TTC549 (cell line): ENCODE measurements around the gene RC3H1.
"Not testable (repeated sequence)": the region's sequence is repeated elsewhere in the genome, so short reads cannot be mapped to it uniquely, and the experiment has no call there.

ENCODE experiments used
- FAIRE-seq: peaks from 2 replicates; lab custom pipeline; 2012; peaks lifted over from hg19 to GRCh38; lab: Jason Lieb, UNC

The RC3H1 gene, protein sequence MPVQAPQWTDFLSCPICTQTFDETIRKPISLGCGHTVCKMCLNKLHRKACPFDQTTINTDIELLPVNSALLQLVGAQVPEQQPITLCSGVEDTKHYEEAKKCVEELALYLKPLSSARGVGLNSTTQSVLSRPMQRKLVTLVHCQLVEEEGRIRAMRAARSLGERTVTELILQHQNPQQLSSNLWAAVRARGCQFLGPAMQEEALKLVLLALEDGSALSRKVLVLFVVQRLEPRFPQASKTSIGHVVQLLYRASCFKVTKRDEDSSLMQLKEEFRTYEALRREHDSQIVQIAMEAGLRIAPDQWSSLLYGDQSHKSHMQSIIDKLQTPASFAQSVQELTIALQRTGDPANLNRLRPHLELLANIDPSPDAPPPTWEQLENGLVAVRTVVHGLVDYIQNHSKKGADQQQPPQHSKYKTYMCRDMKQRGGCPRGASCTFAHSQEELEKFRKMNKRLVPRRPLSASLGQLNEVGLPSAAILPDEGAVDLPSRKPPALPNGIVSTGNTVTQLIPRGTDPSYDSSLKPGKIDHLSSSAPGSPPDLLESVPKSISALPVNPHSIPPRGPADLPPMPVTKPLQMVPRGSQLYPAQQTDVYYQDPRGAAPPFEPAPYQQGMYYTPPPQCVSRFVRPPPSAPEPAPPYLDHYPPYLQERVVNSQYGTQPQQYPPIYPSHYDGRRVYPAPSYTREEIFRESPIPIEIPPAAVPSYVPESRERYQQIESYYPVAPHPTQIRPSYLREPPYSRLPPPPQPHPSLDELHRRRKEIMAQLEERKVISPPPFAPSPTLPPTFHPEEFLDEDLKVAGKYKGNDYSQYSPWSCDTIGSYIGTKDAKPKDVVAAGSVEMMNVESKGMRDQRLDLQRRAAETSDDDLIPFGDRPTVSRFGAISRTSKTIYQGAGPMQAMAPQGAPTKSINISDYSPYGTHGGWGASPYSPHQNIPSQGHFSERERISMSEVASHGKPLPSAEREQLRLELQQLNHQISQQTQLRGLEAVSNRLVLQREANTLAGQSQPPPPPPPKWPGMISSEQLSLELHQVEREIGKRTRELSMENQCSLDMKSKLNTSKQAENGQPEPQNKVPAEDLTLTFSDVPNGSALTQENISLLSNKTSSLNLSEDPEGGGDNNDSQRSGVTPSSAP

DNA sequence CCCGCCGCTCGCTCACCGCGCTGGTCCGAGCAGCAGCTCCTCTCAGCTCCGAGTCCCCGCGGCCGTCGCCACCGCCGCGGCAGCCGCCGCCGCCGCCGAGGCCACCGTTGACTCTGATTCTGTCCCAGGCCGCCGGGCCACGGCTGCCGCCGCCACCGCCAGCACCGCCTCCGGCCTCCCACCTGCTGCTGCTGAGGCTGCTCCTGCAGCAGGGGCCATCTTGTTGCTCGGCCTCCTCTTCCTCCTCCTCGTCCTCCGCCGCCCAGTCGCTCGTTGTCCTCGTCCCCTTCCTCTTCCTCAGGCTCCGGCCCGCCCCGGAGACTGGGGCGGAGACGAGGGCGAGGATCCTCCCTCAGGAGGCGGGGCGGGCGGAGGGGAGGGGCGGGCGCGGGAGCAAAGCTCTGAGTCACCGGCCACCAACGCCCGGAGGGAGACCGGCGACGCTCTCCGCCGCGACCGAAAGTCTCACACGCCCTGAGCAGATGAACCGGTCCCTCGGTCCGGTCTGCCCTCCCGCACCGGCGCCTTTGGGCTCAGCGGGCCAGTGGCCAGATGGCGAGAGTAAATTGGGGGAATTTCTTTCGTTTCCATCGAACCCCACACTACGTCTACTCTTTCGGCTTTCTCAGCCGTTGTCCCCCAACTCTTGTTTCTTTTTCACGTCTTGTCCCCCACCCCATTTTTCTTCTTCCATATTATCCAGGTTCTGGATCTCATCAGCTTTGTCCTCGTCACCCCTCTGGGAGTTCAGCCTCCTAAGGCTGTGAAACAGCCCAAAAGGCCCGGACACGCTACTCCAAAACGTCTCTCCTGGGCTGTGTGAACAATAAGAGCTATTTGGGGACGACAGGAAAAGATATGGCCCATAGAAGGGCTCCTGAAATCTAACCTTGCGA lies at the start of gene RC3H1:
Gene RC3H1 (minus strand): TSS at position 278 of the 896 bp plus-strand sequence. CDS start 29,372 bp downstream, outside the sequence.
- peak; percentile 47 for FAIRE-seq

DNA sequence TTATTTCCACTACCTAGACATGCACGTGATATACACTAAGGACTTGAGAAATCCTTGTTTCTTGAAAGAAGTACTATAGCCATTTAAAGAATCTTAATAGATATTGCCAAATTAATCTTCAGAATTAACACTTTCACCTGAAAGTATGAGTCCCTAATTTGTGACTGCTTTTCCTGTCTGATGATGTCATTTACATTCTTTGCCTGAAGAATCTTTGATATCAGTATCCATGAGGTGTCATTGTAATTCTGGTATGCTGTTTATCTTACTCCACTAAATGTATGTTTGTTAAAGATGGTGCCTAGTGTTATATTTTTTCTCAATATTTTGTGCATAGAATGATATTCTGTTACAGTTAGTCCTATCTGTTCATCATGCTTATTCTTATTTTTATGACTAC lies 48.5 kb upstream of the RC3H1 start:
- peak; percentile 53 for FAIRE-seq

DNA sequence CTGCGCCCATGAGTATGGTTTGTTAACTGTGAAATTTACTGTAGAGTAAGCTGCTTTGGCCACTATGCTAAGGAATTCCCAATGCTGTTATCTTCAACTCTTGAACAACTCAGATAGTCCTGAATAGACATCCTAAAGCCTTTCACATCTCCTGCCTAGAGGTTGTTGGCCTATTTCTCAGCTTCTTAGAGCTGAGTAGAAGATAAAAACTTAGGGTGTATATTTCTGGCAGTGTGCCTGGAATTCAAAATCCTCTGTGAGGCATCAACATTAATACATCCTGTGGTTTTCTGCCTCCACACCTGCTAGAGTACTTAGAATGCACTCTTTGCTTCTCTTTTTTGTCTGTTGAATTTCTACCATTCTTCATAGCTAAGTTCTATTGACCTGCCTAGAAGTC lies 45.8 kb upstream of the RC3H1 start:
- no peak for FAIRE-seq

DNA sequence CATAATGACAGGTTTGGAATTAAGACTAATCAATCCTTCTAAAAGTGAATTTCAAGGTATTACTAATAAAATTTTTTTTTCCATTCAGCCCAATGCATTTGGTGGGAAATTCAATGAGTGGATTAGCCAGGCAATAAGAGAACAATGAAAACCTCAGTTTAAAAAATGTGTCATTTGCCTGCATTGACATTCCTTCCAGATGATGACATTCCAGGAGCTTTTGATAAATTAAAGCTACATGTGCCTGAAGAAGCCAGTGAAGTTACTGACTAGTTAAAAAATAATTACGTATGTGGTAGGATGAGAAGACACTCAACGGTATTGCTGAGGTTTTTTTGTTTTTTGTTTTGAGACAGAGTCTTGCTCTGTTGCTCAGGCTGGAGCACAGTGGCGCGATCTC lies 37.9 kb upstream of the RC3H1 start:
- FAIRE-seq: no peak

DNA sequence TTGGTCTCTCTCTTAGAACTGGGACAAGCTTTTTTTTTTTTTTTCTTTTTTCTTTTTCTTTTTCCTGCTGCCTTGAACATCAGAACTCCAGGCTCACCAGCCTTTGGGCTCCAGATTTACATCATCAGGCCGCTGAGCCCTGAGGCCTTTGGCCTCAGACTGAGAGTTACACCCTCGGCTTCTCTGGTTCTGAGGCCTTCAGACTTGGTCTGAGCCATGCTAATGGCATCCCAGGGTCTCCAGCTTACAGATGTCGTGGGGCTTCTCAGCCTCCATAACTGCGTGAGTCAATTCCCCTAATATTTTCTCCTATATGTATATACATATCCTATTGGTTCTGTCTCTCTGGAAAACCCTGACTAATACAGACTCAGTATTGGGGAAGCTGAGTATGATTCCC lies 36.5 kb upstream of the RC3H1 start:
- no peak for FAIRE-seq

DNA sequence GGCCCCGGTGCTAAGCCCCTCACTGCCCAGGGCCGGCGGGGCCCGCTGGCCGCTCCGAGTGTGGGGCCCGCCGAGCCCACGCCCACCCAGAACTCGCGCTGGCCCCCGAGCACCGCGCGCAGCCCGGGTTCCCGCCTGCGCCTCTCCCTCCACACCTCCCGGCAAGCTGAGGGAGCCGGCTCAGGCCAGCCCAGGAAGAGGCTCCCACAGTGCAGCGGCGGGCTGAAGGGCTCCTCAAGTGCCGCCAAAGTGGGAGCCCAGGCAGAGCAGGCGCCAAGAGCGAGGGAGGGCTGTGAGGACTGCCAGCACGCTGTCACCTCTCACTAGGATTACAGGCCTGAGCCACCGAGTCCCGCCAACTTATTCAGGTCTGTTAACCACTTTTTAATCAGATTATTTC lies 34.5 kb upstream of the RC3H1 start:
- FAIRE-seq: not testable (repeated sequence)

DNA sequence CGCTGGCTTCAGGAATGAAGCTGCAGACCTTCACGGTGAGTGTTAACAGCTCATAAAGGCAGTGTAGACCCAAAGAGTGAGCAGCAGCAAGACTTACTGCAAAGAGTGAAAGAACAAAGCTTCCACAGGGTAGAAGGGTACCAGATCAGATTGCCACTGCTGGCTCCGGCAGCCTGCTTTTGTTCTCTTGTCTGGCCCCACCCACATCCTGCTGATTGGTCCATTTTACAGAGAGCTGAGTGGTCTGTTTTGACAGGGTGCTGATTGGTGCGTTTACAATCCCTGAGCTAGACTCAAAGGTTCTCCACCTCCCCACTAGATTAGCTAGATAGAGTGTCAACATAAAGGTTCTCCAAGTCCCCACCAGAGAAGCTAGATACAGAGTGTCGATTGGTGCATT lies 33.6 kb upstream of the RC3H1 start:
- FAIRE-seq: not testable (repeated sequence)

DNA sequence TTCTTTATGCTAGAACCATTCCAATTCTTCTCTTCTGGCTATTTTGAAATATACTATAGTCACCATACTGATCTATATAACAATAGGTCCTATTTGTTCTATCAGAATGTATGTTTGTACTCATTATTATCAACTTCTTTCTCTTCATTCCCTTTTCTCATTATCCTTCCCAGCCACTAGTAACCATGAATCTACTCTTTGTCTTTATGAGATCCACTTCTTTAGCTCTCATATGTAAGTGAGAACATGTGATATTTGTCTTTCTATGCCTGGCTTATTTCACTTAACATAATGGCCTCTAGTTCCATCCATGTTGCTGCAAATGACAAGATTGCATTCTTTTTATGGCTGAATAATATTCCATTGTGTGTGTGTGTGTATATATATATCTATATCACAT lies 31.7 kb upstream of the RC3H1 start:
- FAIRE-seq: peak; percentile 65

DNA sequence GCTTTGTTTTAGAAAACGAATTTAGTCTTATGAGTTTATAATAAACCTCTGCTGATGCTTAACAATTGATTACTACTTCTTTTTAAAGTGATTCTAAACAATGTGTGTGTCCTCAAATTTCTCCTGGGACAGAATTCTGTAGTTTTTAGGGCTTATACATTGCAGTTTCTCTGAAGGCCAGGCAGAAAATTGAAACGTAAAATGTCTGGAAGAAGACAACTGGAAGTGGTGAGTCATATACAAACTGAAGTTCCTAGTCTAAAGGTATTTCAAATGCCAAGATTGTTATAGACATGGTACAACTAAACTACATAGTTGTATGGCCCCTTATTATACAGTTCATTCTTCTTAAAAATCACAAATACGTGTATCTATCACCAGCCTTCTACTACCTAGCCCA lies 30.5 kb upstream of the RC3H1 start:
- no peak for FAIRE-seq

DNA sequence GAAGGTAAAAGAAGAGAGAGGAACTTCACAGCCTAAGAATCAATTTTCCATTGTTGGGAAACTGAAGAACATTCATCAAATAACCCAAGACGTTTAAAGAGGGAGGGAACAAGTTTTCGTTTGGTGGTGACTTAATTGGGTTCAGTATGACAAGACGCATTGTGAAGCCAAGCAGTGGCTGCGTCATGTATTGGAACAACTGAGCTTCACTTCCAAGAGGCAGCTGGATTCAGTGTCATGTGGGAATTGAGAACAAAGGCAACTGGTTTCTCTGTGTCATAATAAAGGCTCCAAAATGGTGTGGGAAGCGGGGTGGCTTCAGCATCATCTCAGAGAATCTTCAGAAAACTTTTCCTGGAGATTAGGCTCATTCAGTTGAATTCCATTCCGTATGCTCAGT lies 29.8 kb upstream of the RC3H1 start:
- FAIRE-seq: no peak

DNA sequence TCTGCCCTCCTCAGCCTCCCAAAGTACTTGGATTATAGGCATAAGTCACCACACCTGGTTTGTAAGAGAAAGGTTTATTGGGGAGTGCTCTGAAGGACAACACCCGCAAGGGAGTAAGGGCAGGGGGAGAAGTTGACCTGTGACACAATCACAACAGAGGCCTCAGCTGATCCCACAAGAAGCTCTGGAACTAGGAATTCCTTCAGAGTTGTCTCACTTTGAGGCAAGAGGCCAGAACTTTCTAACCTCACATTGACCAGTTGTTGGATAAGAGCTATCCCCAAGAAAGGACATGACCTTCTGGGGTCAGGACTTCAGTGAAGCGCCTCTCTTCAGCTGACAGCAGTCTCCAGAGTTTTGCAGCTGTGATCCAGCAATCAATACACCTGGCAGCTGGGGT lies 27.4 kb upstream of the RC3H1 start:
- no peak for FAIRE-seq

DNA sequence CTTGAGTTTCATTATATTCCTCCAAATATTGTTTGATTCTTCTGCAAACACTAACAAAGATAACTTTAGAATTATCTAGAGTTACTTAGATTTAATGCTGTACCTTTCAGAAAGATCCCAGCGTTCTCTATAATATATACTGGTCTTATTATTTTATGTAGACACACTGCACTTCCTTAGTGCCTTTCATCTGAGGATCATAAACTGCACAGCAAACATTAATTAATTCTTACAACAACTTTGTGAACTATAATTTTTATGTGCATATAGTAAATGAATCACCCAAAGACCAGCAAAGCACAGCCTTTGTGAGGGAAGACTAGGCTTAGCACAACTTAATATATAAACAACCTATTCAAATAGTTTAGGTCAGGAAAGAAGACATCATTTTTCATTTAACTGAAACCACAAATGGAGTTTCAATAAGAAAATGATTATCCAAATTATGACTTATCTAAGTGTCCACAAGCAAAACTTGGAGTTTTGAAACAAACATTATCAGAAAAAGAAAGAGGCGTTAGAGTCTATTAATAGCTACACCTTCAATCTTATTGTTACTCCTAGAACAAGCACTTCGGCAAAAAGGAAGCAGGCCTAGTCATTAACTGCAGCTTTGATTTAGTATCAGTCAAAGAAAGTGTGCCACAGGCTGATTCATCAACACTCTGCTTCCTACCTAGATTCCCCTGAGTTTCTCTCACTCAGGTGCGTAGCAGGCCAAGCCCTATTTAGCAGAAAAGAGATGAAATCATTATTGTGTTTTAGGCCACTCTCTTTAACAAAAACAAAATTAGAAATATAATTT lies 22.5 kb upstream of the RC3H1 start:
- FAIRE-seq: no peak

DNA sequence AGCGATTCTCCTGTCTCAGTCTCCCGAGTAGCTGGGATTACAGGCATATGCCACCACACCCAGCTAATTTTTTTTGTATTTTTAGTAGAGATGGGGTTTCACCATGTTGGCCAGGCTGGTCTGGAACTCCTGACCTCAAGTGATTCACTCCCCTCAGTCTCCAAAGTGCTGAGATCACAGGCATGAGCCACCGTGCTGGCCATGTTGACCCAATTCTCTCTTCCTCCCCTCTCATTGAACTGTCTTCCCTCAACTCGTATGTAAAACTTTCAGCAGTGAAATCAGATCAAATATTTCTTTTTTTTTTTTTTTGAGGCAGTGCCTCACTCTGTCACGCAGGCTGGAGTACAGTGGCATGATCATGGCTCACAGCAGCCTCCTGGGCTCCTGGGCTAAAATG lies 20.4 kb upstream of the RC3H1 start:
- FAIRE-seq: not testable (repeated sequence)

DNA sequence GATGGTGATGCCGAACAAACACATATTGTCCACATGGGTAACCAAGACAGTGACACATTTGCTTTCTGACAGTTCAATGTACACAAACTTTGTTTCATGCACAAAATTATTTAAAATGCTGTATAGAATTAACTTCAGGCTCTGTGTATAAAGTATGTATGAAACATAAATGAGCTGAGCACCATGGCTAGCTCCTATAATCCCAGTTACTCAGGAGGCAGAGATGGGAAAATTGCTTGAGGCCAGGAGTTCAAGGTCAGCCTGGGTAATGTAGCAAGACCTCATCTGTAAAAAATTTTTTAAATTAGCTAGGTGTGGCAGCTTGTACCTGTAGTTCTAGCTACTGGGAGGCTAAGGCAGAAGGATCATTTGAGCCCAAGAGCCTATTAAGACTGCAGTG lies 19.2 kb upstream of the RC3H1 start:
- no peak for FAIRE-seq

DNA sequence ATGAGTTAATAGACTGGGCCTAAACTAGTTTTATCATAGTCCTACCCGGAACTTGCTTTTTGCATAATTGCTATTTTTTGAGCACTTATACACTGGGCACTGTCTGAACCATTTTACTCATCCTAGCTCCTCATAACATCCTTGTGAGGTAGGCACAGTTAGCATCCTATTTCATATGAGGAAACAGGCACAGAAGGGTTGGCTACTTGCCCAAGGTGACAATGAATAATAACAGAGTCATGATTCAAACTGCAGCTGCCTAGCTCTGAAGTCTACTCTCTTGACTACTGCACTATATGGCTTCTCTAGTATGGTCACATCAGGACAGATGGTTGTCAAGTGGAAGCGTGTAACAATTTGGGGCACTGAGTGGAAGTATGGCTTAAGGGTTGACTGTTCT lies 18.2 kb upstream of the RC3H1 start:
- no peak for FAIRE-seq

DNA sequence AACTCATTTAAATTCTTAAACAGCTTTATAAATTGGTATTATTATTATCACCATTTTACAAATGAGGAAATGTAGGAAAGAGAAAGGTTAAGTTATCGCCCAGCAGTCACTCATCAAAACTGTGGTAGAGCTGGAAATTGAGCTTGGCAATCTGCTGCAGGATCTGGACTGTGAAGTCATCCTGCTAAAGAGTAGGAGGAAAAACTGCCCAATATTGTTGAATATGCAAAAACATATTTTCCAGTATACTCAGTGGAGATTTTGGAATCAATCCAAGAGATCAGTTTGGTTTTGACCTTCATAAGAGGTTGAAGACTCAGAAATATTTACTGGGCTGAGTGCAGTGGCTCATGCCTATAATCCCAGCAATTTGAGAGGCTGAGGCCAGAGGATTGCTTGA lies 16.9 kb upstream of the RC3H1 start:
- no peak for FAIRE-seq

DNA sequence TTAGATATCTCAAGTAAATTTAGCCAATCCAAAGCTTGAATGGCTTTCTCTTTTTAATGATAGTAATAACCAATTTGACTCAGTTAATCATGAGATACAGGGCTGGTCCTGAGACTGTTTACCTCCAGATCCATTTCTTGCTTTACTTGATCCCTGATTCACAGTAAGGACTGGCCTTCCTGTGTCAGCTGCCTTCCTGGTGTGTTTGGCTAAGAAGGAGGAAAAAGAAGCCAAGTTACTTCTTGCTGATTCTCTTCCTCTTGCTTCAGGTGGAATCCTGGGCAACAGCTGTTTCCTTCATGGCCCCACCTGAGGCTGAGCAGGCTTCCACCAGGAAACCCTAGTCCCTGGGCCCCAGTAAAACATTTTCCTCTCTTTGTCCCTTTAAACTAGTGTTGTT lies 14.6 kb upstream of the RC3H1 start:
- FAIRE-seq: no peak

DNA sequence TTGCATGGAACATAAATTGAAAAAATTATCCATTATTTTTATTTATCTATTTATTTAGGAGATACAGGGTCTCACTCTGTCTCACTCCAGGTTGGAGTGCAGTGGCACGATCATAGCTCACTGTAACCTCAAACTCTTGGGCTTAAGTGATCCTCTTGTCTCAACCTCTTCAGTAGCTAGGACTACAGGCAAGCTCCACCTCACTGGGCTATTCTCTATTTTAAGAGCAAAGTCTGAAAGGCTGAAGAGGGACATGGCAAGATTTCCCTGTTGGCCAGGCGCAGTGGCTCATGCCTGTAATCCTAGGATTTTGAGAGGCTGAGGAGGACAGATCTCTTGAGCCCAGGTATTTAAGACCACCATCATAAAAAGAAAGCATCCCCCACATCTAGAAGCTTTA lies 14.0 kb upstream of the RC3H1 start:
- FAIRE-seq: no peak

DNA sequence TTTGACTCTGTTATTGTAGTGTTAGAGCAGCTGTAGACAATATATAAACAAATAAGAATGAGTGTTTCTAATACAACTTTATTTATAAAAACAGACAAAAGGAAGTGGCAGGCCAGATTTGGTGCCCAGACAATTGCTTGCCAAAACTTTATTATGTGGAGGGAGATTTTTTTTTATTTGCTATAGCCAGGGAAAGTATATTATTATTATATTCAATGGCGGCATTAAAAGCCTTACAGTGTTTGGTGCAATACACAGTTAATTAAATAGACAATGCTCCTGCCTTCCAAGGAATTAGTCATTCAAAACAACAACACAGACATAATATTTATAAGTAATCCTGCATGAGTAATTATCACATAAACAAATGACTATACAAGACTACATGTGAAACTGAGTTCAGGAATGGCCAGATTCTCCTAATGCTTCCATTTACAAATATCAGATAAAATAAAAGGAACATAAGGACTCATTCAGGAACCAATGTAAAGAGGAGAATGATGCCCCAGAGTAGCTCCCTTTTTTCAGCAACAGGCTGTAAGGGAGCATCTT lies 10.6 kb upstream of the RC3H1 start:
- no peak for FAIRE-seq

DNA sequence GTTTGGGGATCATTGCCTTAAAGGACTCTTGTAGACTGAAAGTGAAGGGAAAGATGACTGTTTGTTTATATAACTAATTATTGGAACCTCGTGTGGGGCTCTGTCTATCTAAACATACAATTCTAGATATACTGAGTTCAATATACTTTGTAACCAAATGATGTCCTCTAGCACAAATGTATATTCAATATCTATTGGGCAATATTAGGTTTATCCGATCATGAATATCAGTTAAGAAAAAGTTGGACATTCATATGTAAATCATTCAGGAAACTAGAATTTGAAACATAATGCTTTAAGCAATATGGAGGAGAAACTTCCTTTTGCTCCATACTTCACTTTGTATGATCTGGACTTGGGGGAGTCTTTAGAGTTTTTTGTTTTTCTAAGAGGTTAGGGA lies 8.9 kb upstream of the RC3H1 start:
- FAIRE-seq: peak; percentile 67

DNA sequence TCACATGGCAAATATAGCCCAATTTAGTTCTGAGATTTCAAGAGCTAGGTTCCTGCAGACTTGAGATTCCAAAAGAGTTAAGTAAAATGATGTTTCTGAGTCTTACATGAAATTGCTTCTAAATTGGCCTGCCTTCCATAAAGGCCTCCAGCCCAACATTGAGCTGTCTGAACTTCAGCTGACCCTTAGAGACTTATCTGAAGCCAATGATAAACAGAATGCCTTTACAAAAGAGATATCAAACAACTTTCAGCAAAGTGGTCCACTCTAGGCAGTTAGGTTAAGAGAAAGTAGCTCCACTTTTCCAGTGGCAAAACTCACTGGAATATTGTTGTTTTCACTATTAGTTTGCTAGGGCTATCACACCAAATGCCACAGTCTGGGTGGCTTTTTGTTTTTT lies 6.3 kb upstream of the RC3H1 start:
- no peak for FAIRE-seq
